Psoas muscle (tissue), 8 donors: ENCODE results near the gene EXOC2. TPM values are rescaled to one million over a fixed set of nuclear protein-coding genes. Genes with fewer than 3 reads are reported as not detected.

Experiments used
- ATAC-seq, 4 donors: fragments of 200-7000 bp; cut with Tn5 transposase; one replicate each; pipeline ENCODE4 v1.9.1; 2020; ENCODE audit warnings: moderate library complexity in 3 of 4, mild to moderate bottlenecking in 2 of 4
- DNase-seq, 2 donors: peaks; one replicate each; pipeline ENCODE4 v3.0.0-alpha.2; 2020
- H3K27ac ChIP-seq: fragments of 200-600 bp; one replicate; pipeline ENCODE4 v1.8.0; 2022
- H3K27me3 ChIP-seq, 3 donors: fragments of 200-600 bp in 1 of 3; one replicate each; pipeline versions ENCODE4 v1.6.1 to v1.8.0; 2013 to 2022; ENCODE audit warnings: low read length in 2 of 3, mild to moderate bottlenecking in 2 of 3, moderate library complexity in 1 of 3; ENCODE audit not compliant: insufficient read depth in 3 of 3
- H3K36me3 ChIP-seq, 2 donors: fragments of 200-600 bp in 1 of 2; one replicate each; pipeline versions ENCODE4 v1.6.1 to v1.8.0; 2013 to 2022; ENCODE audit warnings: low read depth in 1 of 2, mild to moderate bottlenecking in 1 of 2, moderate library complexity in 1 of 2; ENCODE audit not compliant: insufficient read depth in 1 of 2
- H3K4me1 ChIP-seq: fragments of 200-600 bp; one replicate; pipeline ENCODE4 v1.8.0; 2022
- H3K4me3 ChIP-seq: fragments of 200-600 bp; one replicate; pipeline ENCODE4 v1.8.0; 2022; ENCODE audit warnings: mild to moderate bottlenecking
- H3K9me3 ChIP-seq: fragments of 200-600 bp; one replicate; pipeline ENCODE4 v1.8.0; 2022
- WGBS, 3 donors: extraction: QIAGEN DNeasy Blood & Tissue Kit; methylation state at CpG; one replicate each; pipeline versions ENCODE4 v1.1.6 to v1.1.7; 2013; 5-methylcytosine and 5-hydroxymethylcytosine counted together
- intact Hi-C, 2 donors: fragments of 100-400 bp; cut with DNase I; formaldehyde crosslinking; loops; one replicate each; pipeline versions ENCODE4 v1.11.0 to v1.14.2; 2022
- polyA plus RNA-seq, 3 donors: library from polyadenylated mRNA; stranded (reverse); fragments of 200-250 nt; gene quantifications; one replicate each; pipeline ENCODE4 v1.2.3, GENCODE V29; 2013
- total RNA-seq, 4 donors: library from RNA; stranded (reverse); fragmentation: NEBNext Ultra II Directional in 2 of 4; extraction: Animal tissue kit (Norgen Biotek cat#: 25700) in 2 of 4; gene quantifications; one replicate each; pipeline versions ENCODE4 v1.2.1 to v1.2.4, GENCODE V29; 2021 to 2023
- TF ChIP-seq, protein P1 (sequence below): fragments of 200-600 bp; IDR thresholded peaks from one replicate; pipeline ENCODE4 v1.8.0; 2022; ENCODE audit warnings: antibody characterized with exemption
- donor health status: healthy with polysubstance abuse.
- donor health status: DM: no; HTN: no; CAD: no; lungs with moderate emphysema.
- donor health status: Bipolar disorder and iron deficiency.
- donor health status: healthy.
- donor health status: DM: yes; HTN: yes; CAD: no.
- donor health status: DM: no; HTN: no; CAD: no.
- donor health status: DM: no; HTN: no; CAD: no.
- donor health status: DM: yes; HTN: yes; CAD: no.

The EXOC2 gene
- total and polyA plus RNA-seq, 7 donors = 5.7 to 15.9 (median 8.0) TPM

DNA sequence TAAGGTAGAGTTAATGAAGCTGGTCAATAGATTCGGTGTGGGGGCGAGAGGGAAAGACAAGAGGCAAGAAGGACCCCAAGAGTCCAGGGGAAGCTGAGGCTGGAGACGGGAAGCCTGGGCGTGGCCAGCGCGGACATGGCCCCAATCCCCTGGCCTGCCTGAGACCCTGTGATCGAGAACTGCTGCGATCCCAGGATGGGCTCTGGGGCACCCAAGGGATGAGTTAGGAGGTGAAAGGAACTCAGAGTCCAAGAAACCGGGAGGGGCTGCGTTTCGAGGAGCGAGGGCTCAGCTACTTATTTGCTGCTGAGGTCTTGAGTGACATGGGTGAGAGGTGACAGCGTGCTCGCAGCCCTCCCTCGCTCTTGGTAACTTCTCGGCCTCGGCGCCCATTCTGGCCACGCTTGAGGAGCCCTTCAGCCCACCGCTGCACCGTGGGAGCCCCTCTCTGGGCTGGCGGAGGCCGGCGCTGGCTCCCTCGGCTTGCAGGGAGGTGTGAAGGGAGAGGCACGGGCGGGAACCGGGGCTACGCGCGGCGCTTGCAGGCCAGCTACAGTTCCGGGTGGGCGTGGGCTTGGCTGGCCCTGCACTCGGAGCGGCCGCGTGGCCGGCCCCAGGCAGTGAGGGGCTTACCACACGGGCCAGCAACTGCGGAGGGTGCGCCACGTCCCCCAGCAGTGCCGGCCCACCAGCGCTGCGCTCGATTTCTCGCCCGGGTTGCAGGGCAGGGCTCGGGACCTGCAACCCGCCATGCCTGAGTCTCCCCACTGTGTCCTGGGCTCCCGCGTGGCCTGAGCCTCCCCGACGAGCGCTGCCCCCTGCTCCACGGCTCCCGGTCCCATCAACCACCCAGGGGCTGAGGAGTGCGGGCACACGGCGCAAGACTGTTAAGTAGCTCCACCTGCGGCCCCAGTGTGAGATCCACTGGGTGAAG lies 243.2 kb downstream of the EXOC2 start:
- no peak for DNase-seq
- intact Hi-C loops = no loop called here
- Histone ChIP-seq H3K27me3 (peaks cover 0 to 22% (median 4%) of the 10 kb centered on the region in 3 donors), H3K27ac (no peak overlapping the region), H3K9me3 (no peaks in the 10 kb centered on the region), H3K4me1 (no peaks in the 10 kb centered on the region), H3K4me3 (no peak overlapping the region), H3K36me3 (no peaks in the 10 kb centered on the region)
- 90 to 95% (median 92%) methylated on average over 52 to 62 of the region's 62 CpGs for WGBS, 3 donors
- TF ChIP-seq, protein P1, sequence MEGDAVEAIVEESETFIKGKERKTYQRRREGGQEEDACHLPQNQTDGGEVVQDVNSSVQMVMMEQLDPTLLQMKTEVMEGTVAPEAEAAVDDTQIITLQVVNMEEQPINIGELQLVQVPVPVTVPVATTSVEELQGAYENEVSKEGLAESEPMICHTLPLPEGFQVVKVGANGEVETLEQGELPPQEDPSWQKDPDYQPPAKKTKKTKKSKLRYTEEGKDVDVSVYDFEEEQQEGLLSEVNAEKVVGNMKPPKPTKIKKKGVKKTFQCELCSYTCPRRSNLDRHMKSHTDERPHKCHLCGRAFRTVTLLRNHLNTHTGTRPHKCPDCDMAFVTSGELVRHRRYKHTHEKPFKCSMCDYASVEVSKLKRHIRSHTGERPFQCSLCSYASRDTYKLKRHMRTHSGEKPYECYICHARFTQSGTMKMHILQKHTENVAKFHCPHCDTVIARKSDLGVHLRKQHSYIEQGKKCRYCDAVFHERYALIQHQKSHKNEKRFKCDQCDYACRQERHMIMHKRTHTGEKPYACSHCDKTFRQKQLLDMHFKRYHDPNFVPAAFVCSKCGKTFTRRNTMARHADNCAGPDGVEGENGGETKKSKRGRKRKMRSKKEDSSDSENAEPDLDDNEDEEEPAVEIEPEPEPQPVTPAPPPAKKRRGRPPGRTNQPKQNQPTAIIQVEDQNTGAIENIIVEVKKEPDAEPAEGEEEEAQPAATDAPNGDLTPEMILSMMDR = no peak
- ATAC-seq = no peak

DNA sequence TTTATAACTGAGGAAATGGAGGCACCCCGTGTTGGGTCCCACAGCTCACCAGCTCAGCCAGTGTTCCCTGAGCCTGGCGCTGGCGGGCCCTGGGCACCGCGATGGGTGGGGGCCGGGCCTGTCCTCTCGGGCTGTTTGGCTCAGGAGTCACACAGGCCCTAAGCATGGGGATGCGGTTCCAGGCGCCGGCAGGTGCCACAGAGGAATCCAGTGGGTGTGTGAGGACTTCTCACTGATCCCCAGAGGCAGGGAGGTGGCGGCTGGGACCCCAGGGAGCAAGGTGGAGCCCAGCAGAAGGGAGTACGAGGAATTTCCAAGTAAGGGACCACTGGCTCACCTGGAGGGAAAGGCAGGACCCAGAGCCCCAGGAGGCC lies 243.9 kb downstream of the EXOC2 start:
- no peak for ATAC-seq
- 83 to 88% (median 85%) methylated on average over 11 to 12 of the region's 12 CpGs for WGBS, 3 donors

DNA sequence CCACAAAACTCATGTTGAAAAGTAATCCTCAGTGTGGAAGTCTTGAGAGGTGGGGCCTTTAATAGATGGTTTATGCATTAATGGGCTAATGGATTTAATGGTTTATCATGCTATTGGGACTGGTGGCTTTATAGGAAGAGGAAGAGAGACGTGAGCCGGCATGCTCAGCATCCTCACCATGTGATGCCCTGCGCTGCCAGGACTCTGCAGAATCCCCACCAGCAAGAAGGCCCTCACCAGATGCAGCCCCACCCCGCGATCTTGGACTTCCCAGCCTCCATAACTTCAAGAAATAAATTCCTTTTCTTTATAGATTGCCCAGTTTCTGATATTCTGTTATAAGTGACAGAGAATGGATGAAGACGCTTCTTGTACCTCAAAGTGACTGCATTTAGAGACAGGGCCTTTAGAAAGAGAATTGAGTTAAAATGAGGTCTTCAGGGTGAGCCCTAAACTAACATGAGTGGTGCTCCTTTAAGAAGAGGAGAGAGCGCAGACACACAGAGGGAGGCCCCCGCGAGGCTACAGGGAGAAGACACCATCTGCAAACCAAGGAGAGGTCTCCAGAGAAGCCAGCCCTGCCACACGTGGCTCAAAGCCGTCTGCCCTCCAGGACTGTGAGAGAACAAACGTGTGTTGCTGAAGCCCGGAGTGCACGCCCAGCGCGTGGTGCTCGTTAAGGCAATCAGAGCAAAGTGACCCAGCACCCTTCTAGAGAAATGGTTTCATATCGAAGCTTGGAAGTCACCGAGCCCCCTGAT lies 244.5 kb downstream of the EXOC2 start:
- 80 to 88% (median 86%) methylated on average over 19 of the region's 19 CpGs for WGBS, 3 donors
- DNase-seq (no peak), ATAC-seq (no peak)
- no peaks in the 10 kb centered on the region for H3K9me3 ChIP-seq
- TF ChIP-seq, protein P1 = no peak
- no peak overlapping the region for H3K27ac ChIP-seq
- intact Hi-C loops = no loop called here
- H3K4me3 ChIP-seq = no peak overlapping the region
- no peaks in the 10 kb centered on the region for H3K36me3 ChIP-seq
- peaks cover 0 to 15% (median 4%) of the 10 kb centered on the region in 3 donors for H3K27me3 ChIP-seq
- H3K4me1 ChIP-seq = no peaks in the 10 kb centered on the region

More for the DNA sequence above, 243.9 kb downstream of the EXOC2 start:
- intact Hi-C loops = no loop called here
- Histone ChIP-seq H3K36me3 (no peaks in the 10 kb centered on the region), H3K9me3 (no peaks in the 10 kb centered on the region), H3K27ac (no peak overlapping the region), H3K4me1 (no peaks in the 10 kb centered on the region), H3K4me3 (no peak overlapping the region), H3K27me3 (peaks cover 0 to 21% (median 4%) of the 10 kb centered on the region in 3 donors)
- no peak for DNase-seq
- TF ChIP-seq, protein P1 = no peak

DNA sequence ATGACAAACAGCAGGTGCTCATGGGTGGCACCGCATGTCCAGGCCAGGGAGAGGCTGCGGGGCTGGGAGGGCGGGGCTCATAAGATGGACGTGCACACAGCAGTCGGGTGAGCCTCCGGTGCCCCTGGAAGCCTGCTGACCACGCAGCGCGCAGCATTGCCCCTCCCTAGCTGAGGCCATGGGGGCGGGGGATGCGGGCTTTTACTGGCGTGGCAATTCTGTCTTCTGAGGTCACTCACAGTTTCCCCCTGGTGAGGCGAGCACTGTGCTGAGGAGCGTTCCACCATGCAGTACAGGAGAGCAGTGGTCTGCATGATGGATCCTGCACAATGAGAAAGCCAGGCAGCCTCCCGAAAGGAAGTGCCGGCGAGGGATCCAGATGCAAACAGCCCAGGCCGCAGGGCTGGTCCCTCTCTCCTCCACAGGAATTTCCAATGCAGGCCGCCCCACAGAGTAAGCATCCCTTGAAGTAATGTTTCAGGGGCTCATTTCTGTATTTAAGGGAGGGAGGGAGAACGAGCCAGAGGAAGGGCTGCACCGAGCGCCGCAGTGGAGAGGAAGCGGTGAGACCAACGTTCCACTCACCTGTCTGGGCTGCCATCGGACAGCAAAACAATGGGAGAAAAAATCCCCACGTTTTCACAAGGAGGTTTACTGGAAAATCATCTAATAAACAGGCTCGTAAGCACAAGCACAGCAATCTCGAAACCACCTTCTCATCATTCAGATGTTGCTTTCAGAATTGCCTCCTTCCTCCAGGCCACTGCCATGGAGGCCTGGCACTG lies 245.4 kb downstream of the EXOC2 start:
- Histone ChIP-seq H3K36me3 (no peaks in the 10 kb centered on the region), H3K27ac (no peak overlapping the region), H3K9me3 (no peaks in the 10 kb centered on the region), H3K4me3 (no peak overlapping the region), H3K4me1 (no peaks in the 10 kb centered on the region), H3K27me3 (peaks cover 0 to 6% (median 4%) of the 10 kb centered on the region in 3 donors)
- no peak for ATAC-seq
- intact Hi-C loops = no loop called here
- TF ChIP-seq, protein P1 = no peak
- WGBS, 3 donors = 80 to 81% (median 80%) methylated on average over 29 of the region's 29 CpGs
- no peak for DNase-seq
